SK-N-SH (cell line): ENCODE data around the gene SNRPD1.

ENCODE experiments used
- FOSL2 ChIP-seq: IDR thresholded peaks from 2 replicates; pipeline ENCODE4 v1.4.0; 2012; ENCODE audit warnings: low read depth, mild to moderate bottlenecking, moderate library complexity, borderline replicate concordance
- RAD21 ChIP-seq: IDR thresholded peaks from 2 replicates; pipeline ENCODE4 v1.6.1; 2012; ENCODE audit warnings: mild to moderate bottlenecking, low read length
- RCOR1 ChIP-seq: fragments of 150-350 bp; IDR thresholded peaks from 2 replicates; pipeline ENCODE4 v1.6.1; 2017; ENCODE audit warnings: antibody characterized with exemption, low read length
- SIN3A ChIP-seq: IDR thresholded peaks from 2 replicates; pipeline ENCODE4 v1.6.1; 2012; ENCODE audit warnings: low read depth, mild to moderate bottlenecking, low read length, moderate library complexity, borderline replicate concordance
- TAF1 ChIP-seq: IDR thresholded peaks from 2 replicates; pipeline ENCODE4 v1.6.1; 2012; ENCODE audit warnings: low read depth, mild to moderate bottlenecking, low read length, moderate library complexity, borderline replicate concordance
- TF ChIP-seq, protein P1 (sequence below): fragments of 200-600 bp; sonication (generic); IDR thresholded peaks from 2 replicates; pipeline ENCODE4 v1.6.1; 2017; ENCODE audit warnings: antibody characterized with exemption, mild to moderate bottlenecking, moderate library complexity
- TF ChIP-seq, protein P2 (sequence below): IDR thresholded peaks from 2 replicates; pipeline ENCODE4 v1.4.0; 2012; ENCODE audit warnings: low read depth, borderline replicate concordance

DNA sequence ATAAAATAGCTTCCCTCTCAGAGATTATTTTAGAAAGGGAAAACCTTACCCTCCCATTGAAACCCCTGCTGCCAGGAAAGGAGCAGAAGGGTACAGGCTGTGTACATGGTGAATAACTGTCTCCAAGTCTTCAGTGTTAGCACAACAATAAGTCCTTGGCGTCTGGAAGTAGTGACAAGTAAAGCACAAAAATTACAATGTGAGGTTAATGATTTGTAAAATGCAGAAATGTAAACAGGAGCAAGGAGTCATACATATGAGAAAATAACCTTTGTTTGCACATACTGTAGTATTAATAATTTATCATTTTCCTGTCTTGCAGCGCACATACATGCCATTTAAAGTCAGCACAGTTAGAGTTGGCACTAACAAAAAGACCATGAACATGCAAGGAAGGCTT lies 52.0 kb downstream of the SNRPD1 start:
- TF ChIP-seq RAD21: no peak
- TF ChIP-seq, protein P1, sequence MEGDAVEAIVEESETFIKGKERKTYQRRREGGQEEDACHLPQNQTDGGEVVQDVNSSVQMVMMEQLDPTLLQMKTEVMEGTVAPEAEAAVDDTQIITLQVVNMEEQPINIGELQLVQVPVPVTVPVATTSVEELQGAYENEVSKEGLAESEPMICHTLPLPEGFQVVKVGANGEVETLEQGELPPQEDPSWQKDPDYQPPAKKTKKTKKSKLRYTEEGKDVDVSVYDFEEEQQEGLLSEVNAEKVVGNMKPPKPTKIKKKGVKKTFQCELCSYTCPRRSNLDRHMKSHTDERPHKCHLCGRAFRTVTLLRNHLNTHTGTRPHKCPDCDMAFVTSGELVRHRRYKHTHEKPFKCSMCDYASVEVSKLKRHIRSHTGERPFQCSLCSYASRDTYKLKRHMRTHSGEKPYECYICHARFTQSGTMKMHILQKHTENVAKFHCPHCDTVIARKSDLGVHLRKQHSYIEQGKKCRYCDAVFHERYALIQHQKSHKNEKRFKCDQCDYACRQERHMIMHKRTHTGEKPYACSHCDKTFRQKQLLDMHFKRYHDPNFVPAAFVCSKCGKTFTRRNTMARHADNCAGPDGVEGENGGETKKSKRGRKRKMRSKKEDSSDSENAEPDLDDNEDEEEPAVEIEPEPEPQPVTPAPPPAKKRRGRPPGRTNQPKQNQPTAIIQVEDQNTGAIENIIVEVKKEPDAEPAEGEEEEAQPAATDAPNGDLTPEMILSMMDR: no peak
- TF ChIP-seq, protein P2, sequence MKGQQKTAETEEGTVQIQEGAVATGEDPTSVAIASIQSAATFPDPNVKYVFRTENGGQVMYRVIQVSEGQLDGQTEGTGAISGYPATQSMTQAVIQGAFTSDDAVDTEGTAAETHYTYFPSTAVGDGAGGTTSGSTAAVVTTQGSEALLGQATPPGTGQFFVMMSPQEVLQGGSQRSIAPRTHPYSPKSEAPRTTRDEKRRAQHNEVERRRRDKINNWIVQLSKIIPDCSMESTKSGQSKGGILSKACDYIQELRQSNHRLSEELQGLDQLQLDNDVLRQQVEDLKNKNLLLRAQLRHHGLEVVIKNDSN: no peak
- no peak for TF ChIP-seq SIN3A
- no peak for TF ChIP-seq FOSL2
- TF ChIP-seq TAF1: no peak
- TF ChIP-seq RCOR1: no peak
